HFF-Myc (cell line): ENCODE measurements around the gene ANKRD28.

Experiments
- DNase-seq: peaks from one replicate; pipeline ENCODE4 v3.0.0-alpha.2; 2011; ENCODE audit warnings: low read depth; ENCODE audit errors: extremely low read depth
- H3K4me3 ChIP-seq: replicated peaks from 2 replicates; pipeline ENCODE4 v1.5.1; 2011; ENCODE audit warnings: low read depth, mild to moderate bottlenecking, control low read depth, low read length
- TF ChIP-seq, protein P1 (sequence below): IDR thresholded peaks from 2 replicates; pipeline ENCODE4 v1.5.1; 2012; ENCODE audit warnings: mild to moderate bottlenecking, low read depth, low read length, control low read depth; ENCODE audit errors: missing control alignments

ANKRD28 gene

DNA sequence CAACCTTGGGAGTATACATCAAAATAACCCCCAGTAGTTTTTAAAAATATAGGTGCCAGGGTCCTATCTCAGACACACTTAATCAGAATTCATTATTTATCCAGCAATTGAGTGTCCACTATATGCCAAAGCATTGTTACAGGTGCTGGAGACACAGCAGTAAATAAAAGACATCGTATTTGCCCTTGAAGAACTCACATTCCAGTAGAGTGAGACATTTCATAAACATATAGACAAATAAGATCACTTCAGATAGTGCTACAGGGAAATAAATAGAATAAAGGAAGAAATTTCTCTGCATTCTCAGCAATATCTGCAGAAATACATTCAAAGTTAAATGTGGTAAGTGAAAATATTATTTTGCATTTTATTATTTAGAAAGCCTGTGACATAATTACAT, 34.1 kb upstream of the ANKRD28 start:
- TF ChIP-seq, protein P1, sequence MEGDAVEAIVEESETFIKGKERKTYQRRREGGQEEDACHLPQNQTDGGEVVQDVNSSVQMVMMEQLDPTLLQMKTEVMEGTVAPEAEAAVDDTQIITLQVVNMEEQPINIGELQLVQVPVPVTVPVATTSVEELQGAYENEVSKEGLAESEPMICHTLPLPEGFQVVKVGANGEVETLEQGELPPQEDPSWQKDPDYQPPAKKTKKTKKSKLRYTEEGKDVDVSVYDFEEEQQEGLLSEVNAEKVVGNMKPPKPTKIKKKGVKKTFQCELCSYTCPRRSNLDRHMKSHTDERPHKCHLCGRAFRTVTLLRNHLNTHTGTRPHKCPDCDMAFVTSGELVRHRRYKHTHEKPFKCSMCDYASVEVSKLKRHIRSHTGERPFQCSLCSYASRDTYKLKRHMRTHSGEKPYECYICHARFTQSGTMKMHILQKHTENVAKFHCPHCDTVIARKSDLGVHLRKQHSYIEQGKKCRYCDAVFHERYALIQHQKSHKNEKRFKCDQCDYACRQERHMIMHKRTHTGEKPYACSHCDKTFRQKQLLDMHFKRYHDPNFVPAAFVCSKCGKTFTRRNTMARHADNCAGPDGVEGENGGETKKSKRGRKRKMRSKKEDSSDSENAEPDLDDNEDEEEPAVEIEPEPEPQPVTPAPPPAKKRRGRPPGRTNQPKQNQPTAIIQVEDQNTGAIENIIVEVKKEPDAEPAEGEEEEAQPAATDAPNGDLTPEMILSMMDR = no peak
- no peak for DNase-seq
- no peak overlapping the region for H3K4me3 ChIP-seq

DNA sequence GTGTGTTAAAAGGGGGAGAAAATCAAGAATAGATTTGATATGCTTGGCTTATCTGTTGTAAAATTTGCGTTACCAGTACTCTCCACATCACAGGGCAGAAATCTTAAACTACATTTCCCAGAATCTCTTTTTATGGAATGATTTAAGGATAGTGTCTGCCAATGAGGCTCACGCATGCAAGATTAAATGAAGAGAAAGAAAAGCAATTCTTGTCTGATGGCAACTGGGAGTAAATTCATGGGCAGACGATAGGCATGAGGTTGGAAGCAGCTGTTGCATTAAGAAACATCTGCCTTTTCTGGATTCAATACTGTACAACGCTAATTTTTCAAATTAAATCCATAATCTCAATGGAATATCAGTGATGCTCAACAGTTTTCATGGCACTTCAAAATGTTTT, 27.2 kb upstream of the ANKRD28 start:
- no peak for DNase-seq
- H3K4me3 ChIP-seq = no peak overlapping the region
- TF ChIP-seq, protein P1 = no peak

DNA sequence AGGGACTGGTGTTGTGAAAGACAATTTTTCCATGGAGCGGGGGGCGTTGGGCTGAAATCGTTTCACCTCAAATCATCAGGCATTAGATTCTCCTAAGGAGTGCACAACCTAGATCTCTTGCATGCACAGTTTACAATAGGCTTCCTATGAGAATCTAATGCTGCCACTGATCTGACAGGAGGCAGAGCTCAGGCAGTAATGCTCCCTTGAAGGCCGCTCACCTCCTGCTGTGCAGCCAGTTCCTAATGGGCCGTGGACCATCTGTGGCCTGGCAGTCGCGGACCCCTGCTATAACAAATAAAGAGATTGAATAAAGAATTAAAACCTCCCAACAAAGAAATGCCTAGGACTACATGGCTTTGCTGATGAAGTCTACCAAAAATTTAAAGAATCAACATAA, 25.3 kb upstream of the ANKRD28 start:
- DNase-seq = no peak
- H3K4me3 ChIP-seq = no peak overlapping the region
- TF ChIP-seq, protein P1 = no peak

DNA sequence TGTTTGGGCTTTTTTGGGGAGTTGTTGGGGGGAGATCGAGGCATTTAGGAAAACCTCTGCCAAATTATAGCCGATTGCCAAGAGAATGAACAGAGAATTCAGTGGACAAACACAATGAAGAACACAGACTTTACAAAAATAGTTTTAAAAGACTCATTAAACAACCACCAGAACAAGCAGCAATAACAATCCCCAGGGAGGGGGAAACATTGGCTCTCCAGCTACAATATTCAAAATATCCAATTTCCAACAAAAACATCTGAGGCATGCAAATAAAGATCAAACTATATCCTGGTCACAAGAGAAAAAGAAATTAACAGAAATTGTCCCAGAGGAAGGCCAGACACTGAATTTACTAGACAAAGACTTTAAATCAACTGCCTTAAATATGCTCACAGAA, 24.5 kb upstream of the ANKRD28 start:
- no peak for DNase-seq
- H3K4me3 ChIP-seq = no peak overlapping the region
- TF ChIP-seq, protein P1 = no peak

DNA sequence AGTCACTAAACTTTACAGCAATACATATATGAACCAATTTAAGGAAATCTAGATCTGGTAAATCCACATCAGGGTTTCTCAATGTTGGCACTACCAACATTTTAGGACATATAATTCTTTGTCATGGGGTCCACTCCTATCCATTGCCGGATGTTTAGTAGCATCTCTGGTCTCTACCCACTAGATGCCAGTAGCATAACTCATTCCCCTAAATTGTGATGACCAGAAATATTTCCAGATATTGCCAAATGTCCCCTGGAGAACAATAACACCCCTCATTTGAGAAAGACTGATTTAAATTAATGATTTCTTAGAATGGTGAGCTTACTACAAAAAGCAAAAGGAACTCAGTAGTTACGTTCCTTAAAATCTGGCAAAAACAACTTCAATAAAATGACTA, 23.1 kb upstream of the ANKRD28 start:
- TF ChIP-seq, protein P1 = no peak
- H3K4me3 ChIP-seq = no peak overlapping the region
- no peak for DNase-seq

DNA sequence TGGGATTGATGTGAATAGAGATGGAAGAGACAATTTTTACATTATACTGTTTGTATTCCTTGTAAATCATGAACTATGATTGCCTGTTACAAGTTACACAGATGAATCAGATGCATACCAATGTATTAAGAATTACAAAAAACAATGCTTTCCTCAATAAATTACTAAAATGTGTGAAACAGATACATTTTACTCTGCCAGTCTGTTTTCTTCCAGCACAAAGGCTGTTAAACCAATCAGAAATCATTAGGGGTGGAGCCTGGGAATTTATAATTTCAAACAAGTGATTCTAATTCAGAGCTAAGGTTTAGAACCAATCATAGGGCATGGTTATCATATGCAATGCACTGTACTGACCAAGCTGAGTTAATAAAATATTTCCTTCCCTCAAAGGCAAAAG, 21.8 kb upstream of the ANKRD28 start:
- DNase-seq = no peak
- no peak overlapping the region for H3K4me3 ChIP-seq
- TF ChIP-seq, protein P1 = no peak

GRCh38 chr3:15819043-15819442, 21.3 kb upstream of the ANKRD28 start:
- H3K4me3 ChIP-seq = no peak overlapping the region
- no peak for DNase-seq
- TF ChIP-seq, protein P1 = no peak
